Activated CD4-positive, alpha-beta T cell treated with anti-CD3 and anti-CD28 coated beads, Interleukin-2, amount 10 ng/mL, durations not matched to agents 7 days and 5 days (primary cell): ENCODE data around the gene MUS81. TPM values are rescaled to one million over a fixed set of nuclear protein-coding genes. Genes with fewer than 3 reads are reported as not detected.

Experiments used
- CTCF ChIA-PET: fragments of 350-600 bp; sonication (Branson Sonifier 250); formaldehyde crosslinking; loops from one replicate; lab custom pipeline; 2021; ENCODE audit warnings: antibody characterized with exemption; lab: Charles Lee
- POLR2A ChIA-PET: fragments of 350-600 bp; sonication (Branson Sonifier 250); formaldehyde crosslinking; loops from one replicate; lab custom pipeline; 2021; ENCODE audit warnings: antibody characterized with exemption; lab: Charles Lee
- DNase-seq: peaks from one replicate; pipeline ENCODE4 v3.0.0-alpha.2; 2020
- H3K27ac Mint-ChIP-seq: one replicate; pipeline ENCODE4 v1.8.0; 2021; ENCODE audit warnings: mild to moderate bottlenecking, moderate library complexity, mixed read lengths
- H3K27me3 Mint-ChIP-seq: one replicate; pipeline ENCODE4 v1.8.0; 2021; ENCODE audit warnings: mixed read lengths
- H3K36me3 Mint-ChIP-seq: one replicate; pipeline ENCODE4 v1.8.0; 2021; ENCODE audit warnings: low read depth, mixed read lengths
- H3K4me1 Mint-ChIP-seq: one replicate; pipeline ENCODE4 v1.8.0; 2021; ENCODE audit warnings: mixed read lengths
- H3K4me3 Mint-ChIP-seq: one replicate; pipeline ENCODE4 v1.8.0; 2021; ENCODE audit warnings: mild to moderate bottlenecking, moderate library complexity, mixed read lengths
- H3K9me3 Mint-ChIP-seq: one replicate; pipeline ENCODE4 v1.8.0; 2021; ENCODE audit warnings: mixed read lengths
- total RNA-seq, 2 experiments: library from RNA; stranded (reverse); gene quantifications; one replicate each; pipeline ENCODE4 v1.2.3, GENCODE V29; 2021

The MUS81 gene
- total RNA-seq, 2 experiments from 2014 or later: 96.6 to 108 TPM

GRCh38 chr11:65883058-65883761, 23.0 kb downstream of the MUS81 start:
- CTCF ChIA-PET: interaction anchor here (2.3 to 24.2 kb wide), 5 partner anchors 14 to 162 kb away, joined by 9 to 590 read pairs (median 22); partner anchors contain the start of genes C11orf68, CFL1, CTSW and EFEMP2
- H3K9me3 Mint-ChIP-seq: no peaks in the 10 kb centered on the region
- no peak overlapping the region for H3K4me3 Mint-ChIP-seq
- no peak overlapping the region for H3K27ac Mint-ChIP-seq
- POLR2A ChIA-PET: no interaction called here
- H3K4me1 Mint-ChIP-seq: peaks cover 67% of the 10 kb centered on the region
- no peak for DNase-seq
- peaks cover 31% of the 10 kb centered on the region for H3K36me3 Mint-ChIP-seq
- H3K27me3 Mint-ChIP-seq: no peaks in the 10 kb centered on the region

GRCh38 chr11:65883786-65884715, 23.8 kb downstream of the MUS81 start:
- Mint-ChIP-seq H3K4me3 (no peak overlapping the region), H3K27ac (peak overlapping the region; percentile 86), H3K9me3 (no peaks in the 10 kb centered on the region), H3K27me3 (no peaks in the 10 kb centered on the region), H3K36me3 (peaks cover 32% of the 10 kb centered on the region), H3K4me1 (peaks cover 67% of the 10 kb centered on the region)
- no peak for DNase-seq
- CTCF ChIA-PET: interaction anchor here (0.7 to 24.2 kb wide), 43 partner anchors 9 to 464 kb away, joined by 3 to 590 read pairs (median 5); partner anchors contain the start of genes BANF1, C11orf68, CFL1 and CTSW
- POLR2A ChIA-PET: interaction anchor here (0.7 kb wide), 1 partner anchor 271 kb away, joined by 3 read pairs; no protein-coding TSS in a partner anchor

GRCh38 chr11:65884716-65885092, 24.5 kb downstream of the MUS81 start:
- peaks cover 32% of the 10 kb centered on the region for H3K36me3 Mint-ChIP-seq
- no peaks in the 10 kb centered on the region for H3K9me3 Mint-ChIP-seq
- H3K27ac Mint-ChIP-seq: peak overlapping the region; percentile 86
- peak; percentile 86 for DNase-seq
- ChIA-PET POLR2A (interaction anchor here (0.7 kb wide), 1 partner anchor 272 kb away, joined by 3 read pairs; no protein-coding TSS in a partner anchor), CTCF (interaction anchor here (0.7 to 24.2 kb wide), 47 partner anchors 9 to 465 kb away, joined by 3 to 590 read pairs (median 5); partner anchors contain the start of genes BANF1, C11orf68, CFL1 and CTSW)
- peaks cover 67% of the 10 kb centered on the region for H3K4me1 Mint-ChIP-seq
- no peaks in the 10 kb centered on the region for H3K27me3 Mint-ChIP-seq
- H3K4me3 Mint-ChIP-seq: no peak overlapping the region

- no peaks in the 10 kb centered on the region for H3K27me3 Mint-ChIP-seq
- no peak overlapping the region for H3K27ac Mint-ChIP-seq
- H3K9me3 Mint-ChIP-seq: no peaks in the 10 kb centered on the region
- peaks cover 32% of the 10 kb centered on the region for H3K36me3 Mint-ChIP-seq
- H3K4me3 Mint-ChIP-seq: no peak overlapping the region
- POLR2A ChIA-PET: interaction anchor here (0.7 kb wide), 1 partner anchor 272 kb away, joined by 3 read pairs; no protein-coding TSS in a partner anchor
- H3K4me1 Mint-ChIP-seq: peaks cover 67% of the 10 kb centered on the region
- no peak for DNase-seq
- CTCF ChIA-PET: interaction anchor here (0.7 to 24.2 kb wide), 39 partner anchors 8 to 465 kb away, joined by 3 to 590 read pairs (median 5); partner anchors contain the start of genes BANF1, C11orf68, CFL1 and CTSW
Measured at GRCh38 chr11:65885231-65885630, 25.0 kb downstream of the MUS81 start.

- Mint-ChIP-seq H3K27ac (no peak overlapping the region), H3K36me3 (peaks cover 32% of the 10 kb centered on the region), H3K27me3 (no peaks in the 10 kb centered on the region), H3K4me1 (peaks cover 62% of the 10 kb centered on the region), H3K4me3 (peak overlapping the region; percentile 90), H3K9me3 (no peaks in the 10 kb centered on the region)
- ChIA-PET CTCF (interaction anchor here (0.7 to 24.2 kb wide), 17 partner anchors 8 to 263 kb away, joined by 3 to 590 read pairs (median 9); partner anchors contain the start of genes C11orf68, CFL1, CTSW and EFEMP2), POLR2A (interaction anchor here (0.7 kb wide), 1 partner anchor 297 kb away, joined by 4 read pairs; no protein-coding TSS in a partner anchor)
- DNase-seq: no peak
Measured at GRCh38 chr11:65885808-65886536, 25.7 kb downstream of the MUS81 start.

- Mint-ChIP-seq H3K4me3 (peak overlapping the region; percentile 90), H3K4me1 (peaks cover 59% of the 10 kb centered on the region), H3K9me3 (no peaks in the 10 kb centered on the region), H3K27me3 (no peaks in the 10 kb centered on the region), H3K27ac (peak overlapping the region; percentile 93), H3K36me3 (peaks cover 32% of the 10 kb centered on the region)
- DNase-seq: no peak
- ChIA-PET POLR2A (no interaction called here), CTCF (interaction anchor here (0.6 to 24.2 kb wide), 17 partner anchors 17 to 293 kb away, joined by 3 to 590 read pairs (median 9); partner anchors contain the start of genes AP5B1, C11orf68, CFL1 and CTSW)
Measured at GRCh38 chr11:65886826-65887722, 26.8 kb downstream of the MUS81 start.

GRCh38 chr11:65887723-65888162, 27.5 kb downstream of the MUS81 start:
- Mint-ChIP-seq H3K4me1 (peaks cover 64% of the 10 kb centered on the region), H3K27ac (peak overlapping the region; percentile 93), H3K9me3 (no peaks in the 10 kb centered on the region), H3K27me3 (no peaks in the 10 kb centered on the region), H3K36me3 (peaks cover 37% of the 10 kb centered on the region), H3K4me3 (peak overlapping the region; percentile 90)
- CTCF ChIA-PET: interaction anchor here (0.6 to 24.2 kb wide), 41 partner anchors 18 to 425 kb away, joined by 3 to 590 read pairs (median 6); partner anchors contain the start of genes AP5B1, BANF1, C11orf68 and CFL1
- POLR2A ChIA-PET: interaction anchor here (1.2 to 1.4 kb wide), 2 partner anchors 13 to 28 kb away, joined by 3 to 5 read pairs; partner anchors contain the start of gene FOSL1
- DNase-seq: no peak

GRCh38 chr11:65888163-65888814, 28.1 kb downstream of the MUS81 start, which contains the start of gene FIBP:
TSS of gene FIBP (minus strand) at chr11:65888471. CDS start at chr11:65888418, 53 bp downstream.
- H3K4me1 Mint-ChIP-seq: peaks cover 70% of the 10 kb centered on the region
- peak; percentile 98 for DNase-seq
- ChIA-PET CTCF (interaction anchor here (0.6 to 24.2 kb wide), 50 partner anchors 19 to 426 kb away, joined by 3 to 590 read pairs (median 4); partner anchors contain the start of genes AP5B1, BANF1, C11orf68 and CFL1), POLR2A (interaction anchor here (0.6 to 1.4 kb wide), 3 partner anchors 12 to 388 kb away, joined by 3 to 5 read pairs (median 3); partner anchors contain the start of gene FOSL1)
- H3K27ac Mint-ChIP-seq: peak within 1 kb of the TSS; percentile 93
- H3K27me3 Mint-ChIP-seq: no peaks in the 10 kb centered on the region
- H3K36me3 Mint-ChIP-seq: peaks cover 37% of the 10 kb centered on the region
- H3K9me3 Mint-ChIP-seq: no peaks in the 10 kb centered on the region
- H3K4me3 Mint-ChIP-seq: peak within 1 kb of the TSS; percentile 90

GRCh38 chr11:65890324-65891218, 30.3 kb downstream of the MUS81 start, which contains the start of gene CCDC85B:
TSS of gene CCDC85B (plus strand) at chr11:65890673. CDS start at chr11:65890784, 111 bp downstream.
- POLR2A ChIA-PET: interaction anchor here (0.6 to 1.5 kb wide), 5 partner anchors 10 to 251 kb away, joined by 3 to 9 read pairs (median 3); partner anchors contain the start of gene MUS81

More at GRCh38 chr11:65890324-65891218, 30.3 kb downstream of the MUS81 start, which contains the start of gene CCDC85B:
- DNase-seq: peak; percentile 99
- Mint-ChIP-seq H3K27ac (peak within 1 kb of the TSS; percentile 93), H3K4me1 (peaks cover 69% of the 10 kb centered on the region), H3K4me3 (peak within 1 kb of the TSS; percentile 90), H3K27me3 (no peaks in the 10 kb centered on the region), H3K9me3 (no peaks in the 10 kb centered on the region), H3K36me3 (peaks cover 18% of the 10 kb centered on the region)
- CTCF ChIA-PET: interaction anchor here (0.8 to 24.2 kb wide), 21 partner anchors 17 to 349 kb away, joined by 3 to 590 read pairs (median 5); partner anchors contain the start of genes AP5B1, C11orf68, CFL1 and CTSW
